Eye (tissue), 1 donor: ENCODE data around the gene TGFB3.
"Not testable (repeated sequence)": the region's sequence is repeated elsewhere in the genome, so short reads cannot be mapped to it uniquely, and the experiment has no call there.

ENCODE experiments used
- DNase-seq: peaks from one replicate; pipeline ENCODE4 v3.0.0-alpha.2; 2015

The TGFB3 gene

GRCh38 chr14:75981426-75982265 lies at the start of gene TGFB3:
TSS of gene TGFB3 (minus strand) at chr14:75981995. CDS start at chr14:75980893, 1,102 bp downstream.
- DNase-seq: peak; percentile 93

DNA sequence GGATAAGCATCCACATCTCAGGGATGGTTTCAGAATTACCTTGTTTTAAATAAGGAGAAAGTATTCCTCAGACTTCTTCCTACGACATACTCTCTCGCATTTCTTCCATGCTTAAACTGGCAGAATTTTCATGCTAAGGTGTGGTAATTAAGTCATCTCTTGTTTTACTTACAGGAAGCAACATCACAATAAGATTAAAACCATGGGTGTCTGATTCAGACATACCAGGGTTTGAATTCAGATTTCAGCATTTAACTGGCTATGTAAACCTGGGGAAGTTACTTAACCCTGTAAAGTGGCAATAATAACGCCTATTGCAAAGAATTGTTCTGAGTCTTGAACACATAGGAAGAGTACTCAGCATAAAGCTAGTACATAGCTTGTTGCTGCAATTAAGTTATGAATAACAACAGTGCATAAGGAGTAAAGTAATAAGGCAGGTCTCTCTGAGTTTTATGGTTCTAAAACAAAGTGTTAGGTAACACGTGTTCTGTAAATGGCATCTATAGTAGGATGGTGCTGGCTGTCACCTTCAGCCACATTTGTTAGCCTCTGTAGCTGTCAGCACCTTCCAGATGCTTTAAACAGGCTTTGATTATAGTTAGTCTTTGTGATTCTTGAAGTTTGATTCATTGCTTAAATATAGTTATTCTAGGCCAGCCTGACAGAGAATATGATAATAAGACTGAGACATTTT lies 42.6 kb upstream of the TGFB3 start:
- DNase-seq: no peak

DNA sequence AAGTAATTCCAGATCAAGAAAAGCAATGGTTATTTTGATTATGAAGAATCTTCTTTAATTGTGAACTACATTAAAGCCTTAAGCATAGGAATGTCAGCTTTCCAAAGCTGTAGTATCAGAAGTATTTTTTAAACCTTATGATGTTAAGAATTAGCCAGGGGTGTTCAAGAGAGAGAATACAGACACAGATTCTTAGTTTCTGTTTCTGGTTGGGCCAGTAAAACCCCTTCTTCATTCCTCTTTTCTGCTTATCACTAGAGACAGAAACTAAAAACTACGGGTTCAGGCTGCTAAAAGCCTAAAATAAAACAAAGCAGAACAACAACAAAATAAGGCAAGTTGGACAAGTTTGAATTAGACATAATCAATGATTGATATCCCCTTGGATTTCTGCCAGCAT lies 42.0 kb upstream of the TGFB3 start:
- DNase-seq: no peak

DNA sequence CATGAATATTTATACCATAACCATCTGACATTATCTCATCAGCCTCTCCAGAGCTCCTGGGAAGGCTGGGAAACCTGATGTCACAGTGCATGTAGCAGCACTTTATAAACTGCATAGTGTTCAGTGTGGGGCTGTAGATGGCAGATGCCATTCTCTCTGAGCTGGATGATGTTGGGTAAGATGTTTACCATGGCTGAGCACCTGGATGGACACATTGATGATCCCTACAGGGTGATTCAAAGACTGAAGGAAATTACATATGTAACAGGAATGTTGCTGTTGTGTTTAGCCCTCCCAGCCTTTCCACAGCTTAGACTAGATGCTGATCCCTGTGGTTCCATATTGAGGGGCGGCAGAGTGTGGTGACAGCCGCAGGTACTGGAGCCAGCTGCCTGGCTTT lies 41.2 kb upstream of the TGFB3 start:
- no peak for DNase-seq

- DNase-seq: peak; percentile 17
Observed at GRCh38 chr14:76019676-76020075, 37.9 kb upstream of the TGFB3 start.

GRCh38 chr14:76015668-76016067 lies 33.9 kb upstream of the TGFB3 start:
- no peak for DNase-seq

GRCh38 chr14:76015191-76015590 lies 33.4 kb upstream of the TGFB3 start:
- DNase-seq: no peak

DNA sequence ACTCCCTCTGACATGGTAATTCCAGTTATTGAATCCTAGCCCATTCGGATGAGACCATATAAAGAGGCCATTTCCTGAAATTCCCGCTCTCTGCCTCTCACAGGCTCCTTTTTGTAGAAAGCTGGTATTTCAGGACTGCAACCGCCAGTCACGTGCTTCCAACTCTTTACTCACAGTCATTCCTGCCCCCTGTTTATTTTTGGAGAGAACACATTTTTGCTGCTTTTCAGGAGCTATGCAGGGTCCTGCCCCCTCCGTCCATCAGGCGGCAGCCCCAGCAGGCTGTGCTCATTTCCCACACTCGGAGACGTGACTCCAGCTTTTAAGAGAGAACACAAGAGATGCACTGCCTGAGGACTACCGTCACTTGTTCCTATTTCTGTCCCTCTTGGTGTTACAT lies 30.6 kb upstream of the TGFB3 start:
- no peak for DNase-seq

DNA sequence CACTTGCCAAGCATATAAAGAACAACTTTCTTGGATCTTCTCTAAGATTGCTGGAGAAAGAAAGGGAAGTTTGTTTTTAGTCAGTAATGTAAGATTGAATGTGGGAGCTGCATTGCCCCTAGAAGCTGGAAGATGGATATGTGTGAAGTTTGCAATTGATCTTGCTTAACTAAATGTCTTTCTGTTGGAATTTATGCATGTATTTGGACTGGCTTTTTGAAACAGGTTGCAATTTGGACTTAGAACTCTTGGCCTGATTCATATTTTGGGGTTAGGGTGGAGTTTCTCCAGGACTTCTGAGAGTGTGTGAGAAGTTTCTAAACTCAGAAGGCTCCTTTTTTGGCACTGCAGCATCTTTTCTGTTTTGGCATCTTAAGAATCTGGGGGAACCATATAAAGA lies 30.1 kb upstream of the TGFB3 start:
- DNase-seq: no peak

DNA sequence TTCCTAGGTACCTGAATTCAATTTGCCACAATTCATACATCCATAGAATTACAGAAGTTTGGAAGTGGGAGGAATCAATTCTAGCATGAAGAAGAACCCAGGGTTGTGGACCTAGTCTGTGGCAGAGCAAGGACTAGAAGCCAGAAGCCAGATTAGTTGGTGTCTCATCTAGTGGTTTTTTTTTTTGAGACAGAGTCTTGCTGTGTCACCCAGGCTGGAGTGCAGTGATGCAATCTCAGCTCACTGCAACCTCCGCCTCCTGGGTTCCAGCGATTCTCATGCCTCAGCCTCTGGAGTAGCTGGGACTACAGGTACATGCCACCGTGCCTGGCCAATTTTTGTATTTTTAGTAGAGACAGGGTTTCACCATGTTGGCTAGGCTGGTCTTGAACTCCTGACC lies 27.8 kb upstream of the TGFB3 start:
- DNase-seq: not testable (repeated sequence)

DNA sequence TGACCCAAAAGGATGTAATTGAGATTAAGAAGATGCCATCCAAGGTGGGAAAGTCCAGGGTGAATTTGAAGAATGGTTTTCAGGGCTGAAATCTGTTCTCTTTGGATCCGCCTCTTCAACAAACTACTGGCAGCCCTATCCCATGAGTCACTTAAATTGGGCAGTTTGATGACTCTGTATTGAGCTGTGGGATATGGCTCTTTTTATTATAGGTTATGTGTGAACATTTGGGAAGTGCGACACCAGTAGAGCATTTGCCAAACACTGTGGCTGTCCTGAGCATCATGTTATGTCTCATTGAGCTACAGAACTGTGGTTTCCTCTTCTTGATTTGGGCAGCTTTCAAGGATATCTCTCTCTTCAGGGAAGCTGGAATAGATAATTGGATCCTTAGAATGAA lies 26.1 kb upstream of the TGFB3 start:
- no peak for DNase-seq

DNA sequence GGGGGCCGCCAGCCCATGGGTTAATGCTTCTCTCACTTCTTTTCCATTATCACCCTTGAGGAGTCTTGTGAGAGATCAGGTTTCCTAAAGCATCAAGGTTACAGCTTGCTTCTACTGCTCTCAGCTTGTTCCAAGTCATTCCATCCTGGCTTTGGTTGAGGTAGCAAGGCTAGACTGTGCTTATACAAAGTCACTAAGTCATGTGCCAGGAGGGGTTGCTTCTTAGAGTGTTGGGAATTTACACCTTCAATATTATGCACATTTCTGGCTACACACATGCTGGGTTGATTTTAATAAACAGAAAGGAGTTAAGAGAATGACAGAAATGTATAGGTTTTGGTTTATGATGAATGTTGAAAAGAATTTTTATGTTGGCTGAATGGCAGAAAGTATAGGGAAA lies 25.6 kb upstream of the TGFB3 start:
- DNase-seq: no peak

- DNase-seq: no peak
Observed at GRCh38 chr14:76006253-76006652, 24.5 kb upstream of the TGFB3 start.

DNA sequence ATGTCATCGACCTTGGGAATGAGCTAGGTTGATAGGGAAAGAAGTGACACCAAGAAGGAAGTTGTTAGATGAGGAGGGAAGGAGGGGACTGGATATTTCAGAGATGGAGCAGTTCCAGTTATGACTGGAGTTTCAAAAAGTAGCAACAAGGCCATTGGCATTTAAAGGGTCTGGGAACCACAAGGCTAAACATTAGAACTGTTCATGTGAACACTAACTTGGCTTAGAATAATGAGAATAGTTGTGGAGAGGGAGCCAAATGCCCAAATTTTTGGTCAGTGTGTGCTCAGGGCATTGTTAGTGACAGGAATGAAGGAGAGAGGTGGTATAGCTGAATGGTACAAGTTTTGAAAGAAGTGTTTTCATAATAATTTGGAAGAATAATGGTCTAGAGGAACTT lies 20.6 kb upstream of the TGFB3 start:
- DNase-seq: no peak

DNA sequence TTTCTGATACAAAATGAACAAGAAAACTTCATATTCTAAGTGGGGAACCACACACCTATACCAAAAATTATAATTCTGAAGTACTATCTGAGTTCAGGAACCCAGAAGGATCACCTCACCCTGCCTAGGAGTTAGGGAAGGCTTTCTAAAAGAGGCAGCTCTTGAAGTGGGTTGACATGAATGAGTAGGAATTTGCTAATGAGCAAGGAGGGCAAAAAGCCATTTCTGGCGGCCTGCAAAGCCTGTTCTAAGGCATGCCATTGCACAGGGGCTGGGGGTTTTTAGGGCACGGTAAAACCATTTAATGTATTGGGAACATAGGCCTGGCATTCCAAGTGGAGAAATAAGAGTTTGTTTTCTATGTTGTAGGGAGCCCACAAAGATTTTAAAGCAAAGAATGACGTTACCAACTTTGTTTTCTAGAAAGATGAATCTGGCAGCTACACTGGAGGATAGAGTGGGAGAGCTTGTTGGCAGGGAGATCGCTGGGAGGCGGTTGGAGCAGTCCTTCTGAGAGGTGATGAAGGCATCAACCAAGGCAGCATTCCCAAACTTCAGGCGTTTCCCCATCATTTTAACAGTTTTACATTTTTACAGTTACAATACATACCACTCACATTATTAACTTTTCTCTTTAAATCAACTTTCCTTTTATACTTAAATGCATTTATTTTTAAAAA lies 17.9 kb upstream of the TGFB3 start:
- no peak for DNase-seq

- DNase-seq: no peak
Observed at GRCh38 chr14:75996488-75996887, 14.7 kb upstream of the TGFB3 start.

- peak; percentile 60 for DNase-seq
Observed at GRCh38 chr14:75995372-75996041, 13.7 kb upstream of the TGFB3 start.

- DNase-seq: no peak
Observed at GRCh38 chr14:75993567-75994041, 11.8 kb upstream of the TGFB3 start.

- no peak for DNase-seq
Observed at GRCh38 chr14:75991753-75992152, 10.0 kb upstream of the TGFB3 start.

DNA sequence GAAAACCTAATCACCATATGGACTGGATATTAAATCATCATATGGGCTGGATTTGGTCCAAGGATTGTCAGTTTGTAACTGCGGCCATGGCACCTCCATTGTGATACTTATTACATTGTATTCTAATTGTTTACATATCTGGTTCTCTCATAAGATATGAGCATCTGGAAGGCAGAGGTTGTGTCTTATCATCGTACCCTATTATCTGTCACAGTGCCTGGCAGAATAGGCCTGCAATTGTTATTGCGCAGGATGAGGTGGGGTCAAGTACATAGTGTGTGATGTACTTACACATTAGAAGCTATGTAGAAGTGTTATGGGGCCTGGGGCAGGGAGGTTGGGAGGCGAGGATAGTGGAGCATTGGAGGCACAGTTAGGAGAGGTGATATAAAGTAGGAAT lies 8.5 kb upstream of the TGFB3 start:
- DNase-seq: no peak

GRCh38 chr14:75989134-75989533 lies 7.3 kb upstream of the TGFB3 start:
- DNase-seq: no peak

DNA sequence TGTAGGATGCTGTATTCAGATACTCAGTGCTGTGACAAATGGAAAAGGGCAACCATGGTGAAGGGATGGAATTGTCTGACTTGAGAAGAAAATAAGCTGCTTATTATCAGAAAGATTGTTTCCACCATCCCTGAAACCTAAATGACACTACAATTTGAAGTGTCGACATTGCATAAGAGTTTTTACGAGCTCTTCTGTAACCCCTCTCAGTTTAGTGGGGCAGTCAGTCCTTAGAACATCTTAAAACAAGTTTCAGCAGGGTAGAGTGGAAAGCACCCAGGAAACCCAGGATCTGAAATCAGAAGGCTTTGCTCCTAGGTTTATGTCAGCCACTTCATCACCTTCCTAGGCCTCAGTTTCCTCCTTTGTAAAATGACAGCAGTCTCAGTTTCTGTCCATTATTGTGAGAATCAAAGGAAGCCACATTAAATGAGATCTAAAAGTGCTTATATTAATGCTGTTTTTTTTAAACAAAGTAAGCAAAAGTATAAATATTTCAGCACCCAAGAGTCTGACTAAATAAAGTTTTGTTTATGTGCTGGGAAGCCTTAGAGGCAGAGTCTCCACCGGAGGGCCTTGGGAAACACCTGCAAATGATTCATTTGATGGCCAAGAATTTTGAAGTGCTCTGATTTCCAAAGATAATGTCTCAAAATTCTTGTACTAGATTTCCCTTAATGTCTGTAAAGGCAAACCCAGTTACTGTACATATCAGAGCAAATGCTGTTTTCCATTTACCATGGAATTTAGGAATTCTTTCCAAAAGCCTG lies 5.6 kb upstream of the TGFB3 start:
- DNase-seq: no peak
